Activated T-cell treated with anti-CD3 and anti-CD28 coated beads, Interleukin-2, amount 50 U/mL, for 48 hours (primary cell): ENCODE results near the gene JSRP1.

Experiments used
- DNase-seq, 2 experiments: peaks; one replicate each; pipeline ENCODE4 v3.0.0-alpha.2; 2020

Gene JSRP1, protein sequence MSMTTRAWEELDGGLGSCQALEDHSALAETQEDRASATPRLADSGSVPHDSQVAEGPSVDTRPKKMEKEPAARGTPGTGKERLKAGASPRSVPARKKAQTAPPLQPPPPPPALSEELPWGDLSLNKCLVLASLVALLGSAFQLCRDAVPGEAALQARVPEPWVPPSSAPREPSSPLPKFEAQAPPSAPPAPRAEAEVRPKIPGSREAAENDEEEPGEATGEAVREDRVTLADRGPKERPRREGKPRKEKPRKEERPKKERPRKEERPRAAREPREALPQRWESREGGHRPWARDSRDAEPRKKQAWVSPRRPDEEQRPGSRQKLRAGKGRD

DNA sequence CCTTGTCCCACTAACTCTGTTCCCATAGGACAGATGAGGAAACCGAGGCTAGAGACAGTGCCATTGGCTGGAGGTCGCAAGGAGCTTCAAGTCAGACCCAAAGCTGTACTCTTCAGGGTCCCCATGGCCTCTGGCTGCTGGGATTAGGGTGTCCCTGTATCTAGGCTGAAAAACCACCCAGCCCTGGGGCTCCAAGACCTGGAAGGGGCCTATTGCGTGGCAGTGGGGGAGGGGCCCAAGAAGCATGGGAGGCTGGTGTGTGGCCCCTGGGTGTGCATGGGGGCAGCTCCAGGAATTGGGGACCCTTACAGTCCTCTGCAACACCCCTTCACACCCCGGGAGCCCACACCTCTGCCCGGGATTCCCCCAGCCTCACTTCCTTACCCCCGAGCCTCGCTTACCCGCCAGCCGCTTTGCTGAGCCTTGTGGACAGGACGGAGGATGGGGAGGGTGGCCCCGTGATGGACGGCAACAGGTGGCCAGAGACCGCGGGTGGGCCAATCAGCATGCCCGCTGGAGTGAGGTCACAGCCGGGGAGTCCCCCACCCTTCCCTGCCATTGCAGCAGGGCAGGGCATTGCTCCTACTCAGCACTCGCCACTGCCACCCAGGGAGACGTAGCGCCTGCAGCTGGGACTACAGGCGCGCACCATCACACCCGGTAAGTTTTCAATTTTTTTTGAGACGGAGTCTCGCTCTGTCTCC, at the start of gene JSRP1:
TSS of gene JSRP1 (minus strand) at position 436 of the 704 bp plus-strand sequence. CDS start 1,103 bp downstream, outside the sequence.
- DNase-seq, result no peak

DNA sequence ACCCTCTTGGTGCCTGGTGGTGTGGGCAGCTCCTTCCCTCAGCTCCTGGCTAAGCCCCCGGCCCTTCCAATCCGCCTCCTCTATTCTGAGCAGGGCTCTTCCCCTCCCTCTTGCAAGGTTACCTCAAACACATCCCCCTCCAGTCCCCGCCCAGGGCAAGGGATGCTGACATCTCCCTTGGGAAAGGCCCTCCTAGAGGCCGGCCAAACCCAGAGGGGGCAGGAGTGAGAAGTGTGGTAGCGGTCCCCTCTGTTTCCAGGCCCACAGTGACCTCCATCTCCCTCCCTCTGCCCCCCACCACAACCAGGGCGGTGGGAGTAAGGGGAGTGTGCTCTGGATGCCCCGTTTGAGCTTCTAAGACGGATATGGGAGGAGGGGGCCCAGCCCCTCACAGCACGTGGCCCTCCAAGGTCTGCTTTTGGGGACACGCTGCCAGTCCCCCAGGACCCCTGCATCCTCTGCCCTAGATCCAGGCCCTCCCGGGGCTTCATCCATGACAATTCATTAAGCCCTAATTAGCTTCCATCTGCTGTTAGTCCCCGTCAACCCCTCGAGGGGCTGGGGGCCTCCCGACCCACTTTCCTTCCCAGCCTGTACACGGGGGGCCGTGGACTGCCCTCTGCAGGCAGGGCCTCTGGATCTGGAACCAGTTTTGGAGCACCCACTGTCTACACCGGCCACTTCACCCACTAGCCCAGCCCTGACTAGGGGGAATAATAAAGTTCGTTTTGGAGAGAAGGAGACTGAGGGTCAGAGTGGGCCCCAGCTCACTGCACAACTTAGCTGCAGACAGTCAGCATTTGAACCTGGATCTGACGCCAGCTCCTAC, 49.4 kb upstream of the JSRP1 start:
- no peak for DNase-seq

DNA sequence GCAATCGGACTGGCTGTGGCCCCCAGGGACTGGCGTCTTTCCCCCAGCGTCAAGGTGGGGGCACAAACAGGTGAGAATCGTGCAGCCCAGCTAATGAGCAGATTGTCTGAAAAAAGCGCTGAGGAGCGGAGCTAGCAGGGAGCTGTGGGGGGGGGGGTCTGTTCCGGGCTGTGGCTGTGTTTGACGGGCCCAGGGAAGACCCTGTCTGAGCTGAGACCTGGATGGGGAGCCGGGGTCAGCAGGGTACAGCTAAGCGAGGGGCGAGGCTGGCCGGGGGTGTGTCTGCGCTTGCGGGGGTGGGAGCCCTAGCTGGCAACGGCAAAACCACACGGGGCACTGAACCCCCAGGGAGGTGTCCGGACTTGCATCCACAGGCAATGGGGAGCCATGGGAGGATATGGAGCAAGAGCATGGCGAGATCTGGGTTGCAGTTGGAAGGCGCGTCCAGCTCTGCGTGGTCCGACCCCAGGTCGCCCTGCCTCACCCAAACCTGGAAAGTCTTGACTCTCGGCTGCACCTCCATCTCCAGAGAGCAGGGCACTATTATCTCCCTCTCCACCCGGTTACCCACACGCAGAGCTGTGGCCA, 47.1 kb upstream of the JSRP1 start:
- no peak for DNase-seq

DNA sequence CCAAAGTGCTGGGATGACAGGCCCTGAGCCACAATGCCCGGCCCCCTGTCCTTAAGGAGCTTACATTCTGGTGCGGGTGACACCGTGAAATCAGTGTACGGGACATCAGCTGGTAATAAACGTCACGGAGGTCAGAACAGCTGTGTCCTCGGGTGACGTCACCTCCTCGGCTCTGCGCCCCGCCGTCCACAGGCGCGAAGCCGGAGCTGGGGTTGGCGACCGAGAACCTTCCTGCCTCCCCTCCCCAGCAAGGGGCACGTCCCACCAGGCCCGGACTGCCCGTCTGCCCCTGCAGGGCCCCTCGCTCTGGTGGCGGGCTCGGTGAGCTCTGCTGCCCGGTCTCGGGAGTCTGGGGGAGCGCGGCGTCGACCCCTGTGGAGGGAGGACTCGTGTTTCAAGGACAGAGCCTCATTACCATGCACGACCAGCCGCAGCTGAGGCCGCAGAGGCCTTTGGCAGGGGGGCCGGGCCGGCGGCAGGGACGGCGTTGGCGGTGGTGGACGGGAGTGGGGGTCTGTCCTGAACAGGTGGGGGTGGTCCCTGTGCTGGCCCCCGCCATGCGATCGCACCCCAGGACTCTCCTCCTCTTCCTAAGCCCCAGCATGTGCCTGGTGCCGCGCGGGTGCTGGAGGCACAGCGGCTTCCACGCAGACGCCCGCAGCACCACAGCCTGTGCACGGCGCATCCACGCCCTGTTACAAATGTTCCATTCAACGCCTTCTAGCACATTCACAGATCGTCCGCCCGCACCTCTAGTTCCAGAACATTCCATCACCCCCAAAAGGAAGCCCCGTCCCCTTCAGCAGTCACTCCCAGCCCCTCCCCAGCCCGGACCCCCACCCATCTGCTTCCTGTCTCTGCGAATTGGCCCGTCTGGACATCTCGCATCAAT, 46.3 kb upstream of the JSRP1 start:
- DNase-seq, result no peak

DNA sequence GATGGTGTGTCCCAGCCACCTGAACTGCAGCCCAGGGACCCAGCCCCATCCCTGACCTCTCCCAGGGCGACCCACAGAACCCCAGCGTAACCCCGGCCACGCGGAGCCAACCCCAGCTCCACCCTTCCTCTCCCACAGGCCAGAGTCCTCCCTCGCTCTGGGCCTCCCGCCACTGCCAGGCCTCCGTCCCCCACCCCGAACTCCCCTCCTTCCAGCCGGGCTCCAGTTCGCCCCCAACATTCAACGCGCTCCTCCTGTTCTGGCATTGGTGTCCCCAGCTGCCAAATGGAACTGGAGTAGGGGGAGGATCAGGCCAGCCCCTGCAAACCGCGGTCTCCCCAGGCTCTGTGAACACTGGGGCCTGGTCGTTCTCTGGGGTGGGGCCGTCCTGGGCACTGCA, 44.3 kb upstream of the JSRP1 start:
- no peak for DNase-seq

DNA sequence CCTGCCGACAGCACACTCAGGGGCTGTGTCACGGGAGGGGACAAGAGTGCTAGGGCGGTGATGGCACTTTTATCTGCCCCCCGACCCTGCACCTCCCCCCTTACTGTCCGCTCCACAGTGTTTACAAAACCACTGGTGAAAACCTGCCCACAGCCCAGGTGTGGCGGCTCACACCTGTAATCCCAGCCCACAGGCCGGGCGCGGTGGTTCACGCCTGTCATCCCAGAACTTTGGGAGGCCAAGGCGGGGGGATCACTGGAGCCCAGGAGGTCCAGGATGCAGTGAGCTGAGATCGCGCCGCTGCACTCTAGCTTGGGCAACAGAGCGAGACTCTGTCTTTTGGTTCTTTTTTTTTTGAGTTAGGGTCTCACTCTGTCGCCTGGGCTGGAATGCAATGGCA, 39.9 kb upstream of the JSRP1 start:
- no peak for DNase-seq

DNA sequence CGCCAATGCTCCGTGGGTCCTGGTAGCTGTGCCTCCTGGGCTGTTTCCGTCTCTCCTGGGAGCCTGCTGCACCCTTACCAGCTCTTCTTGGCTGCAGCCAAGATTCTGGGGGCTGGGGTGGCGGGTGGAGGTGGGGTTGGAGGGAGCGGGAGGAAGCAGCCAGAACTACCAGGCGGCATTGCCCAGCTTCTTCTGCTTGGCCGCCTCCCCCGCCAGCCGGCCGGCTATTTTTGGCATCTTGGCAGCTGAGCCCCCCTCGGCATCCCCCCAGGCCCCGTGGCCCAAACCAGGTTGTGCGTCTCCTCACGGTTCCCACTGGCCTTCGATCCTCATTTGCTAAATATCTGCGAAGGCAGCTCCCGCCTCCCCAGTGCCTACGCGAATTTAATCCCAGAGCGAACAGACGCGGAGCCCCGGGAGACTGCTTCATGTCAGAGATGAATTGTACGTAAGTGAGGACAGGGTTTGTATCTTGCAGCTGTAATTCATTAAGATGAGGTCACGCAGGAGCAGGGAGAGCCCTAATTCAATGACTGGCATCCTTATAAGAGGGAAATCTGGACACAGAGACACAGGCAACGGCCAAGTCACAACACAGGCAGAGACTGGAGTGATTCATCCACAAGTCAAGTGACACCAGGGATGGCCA, 38.6 kb upstream of the JSRP1 start:
- DNase-seq, result no peak

DNA sequence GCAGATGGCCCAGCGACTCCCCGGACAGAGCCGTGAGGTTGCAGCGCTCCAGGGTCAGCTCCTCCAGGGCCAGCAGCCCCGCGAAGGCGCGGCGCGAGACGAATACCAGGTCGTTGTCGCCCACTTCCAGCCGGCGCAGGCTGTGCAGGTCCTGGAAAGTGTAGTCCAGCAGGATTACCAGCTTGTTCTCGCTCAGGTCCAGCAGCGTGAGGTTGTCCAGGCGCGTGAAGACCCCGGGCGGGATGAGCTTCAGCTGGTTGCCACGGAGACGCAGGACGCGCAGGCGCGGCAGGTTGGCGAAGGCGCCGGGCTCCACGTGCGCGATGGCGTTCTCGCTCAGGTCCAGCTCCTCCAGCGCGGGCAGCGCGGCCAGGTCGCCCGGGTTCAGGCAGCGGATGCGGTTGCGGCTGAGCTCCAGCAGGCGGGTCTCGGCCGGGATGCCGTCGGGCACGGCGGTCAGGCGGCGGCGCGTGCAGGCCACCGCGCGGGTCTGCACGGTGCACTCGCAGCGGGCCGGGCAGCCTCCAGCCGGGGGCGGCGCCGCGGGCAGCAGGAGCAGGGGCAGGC, 35.1 kb upstream of the JSRP1 start:
- no peak for DNase-seq

DNA sequence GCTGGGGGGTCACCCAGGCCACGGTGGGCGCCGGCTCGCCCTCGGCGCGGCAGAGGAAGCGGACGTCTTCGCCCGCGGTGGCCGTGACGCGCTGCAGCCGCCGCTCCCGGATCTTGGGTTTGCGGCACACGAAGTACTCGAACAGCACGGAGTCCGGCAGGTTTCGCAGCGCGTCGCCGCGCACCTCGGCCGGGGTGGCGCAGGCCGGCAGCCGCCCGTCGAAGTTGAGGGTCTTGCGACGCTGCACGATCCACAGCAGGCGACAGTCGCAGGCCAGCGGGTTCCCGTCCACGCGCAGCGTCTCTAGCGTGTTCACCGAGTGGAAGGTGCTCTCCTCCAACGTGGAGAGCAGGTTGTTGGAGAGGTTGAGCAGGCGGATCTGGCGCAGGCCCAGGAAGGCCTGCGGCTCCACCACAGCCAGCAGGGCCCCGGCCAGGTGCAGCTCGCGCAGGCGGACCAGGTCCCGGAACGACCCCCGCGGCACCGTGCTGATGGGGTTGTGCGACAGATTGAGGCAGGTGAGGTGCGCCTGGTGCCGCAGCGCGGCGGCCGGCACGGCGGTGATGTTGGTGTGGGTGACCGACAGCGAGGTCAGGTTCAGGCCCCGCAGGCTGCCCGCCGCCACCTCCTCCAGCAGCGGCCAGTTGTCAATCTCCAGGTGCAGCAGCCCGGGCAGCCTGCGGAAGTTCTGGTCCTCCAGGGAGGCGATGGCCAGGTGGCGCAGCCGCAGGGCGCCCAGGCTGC, 34.4 kb upstream of the JSRP1 start:
- peak in 1 of 2 experiments; percentile 43 for DNase-seq

DNA sequence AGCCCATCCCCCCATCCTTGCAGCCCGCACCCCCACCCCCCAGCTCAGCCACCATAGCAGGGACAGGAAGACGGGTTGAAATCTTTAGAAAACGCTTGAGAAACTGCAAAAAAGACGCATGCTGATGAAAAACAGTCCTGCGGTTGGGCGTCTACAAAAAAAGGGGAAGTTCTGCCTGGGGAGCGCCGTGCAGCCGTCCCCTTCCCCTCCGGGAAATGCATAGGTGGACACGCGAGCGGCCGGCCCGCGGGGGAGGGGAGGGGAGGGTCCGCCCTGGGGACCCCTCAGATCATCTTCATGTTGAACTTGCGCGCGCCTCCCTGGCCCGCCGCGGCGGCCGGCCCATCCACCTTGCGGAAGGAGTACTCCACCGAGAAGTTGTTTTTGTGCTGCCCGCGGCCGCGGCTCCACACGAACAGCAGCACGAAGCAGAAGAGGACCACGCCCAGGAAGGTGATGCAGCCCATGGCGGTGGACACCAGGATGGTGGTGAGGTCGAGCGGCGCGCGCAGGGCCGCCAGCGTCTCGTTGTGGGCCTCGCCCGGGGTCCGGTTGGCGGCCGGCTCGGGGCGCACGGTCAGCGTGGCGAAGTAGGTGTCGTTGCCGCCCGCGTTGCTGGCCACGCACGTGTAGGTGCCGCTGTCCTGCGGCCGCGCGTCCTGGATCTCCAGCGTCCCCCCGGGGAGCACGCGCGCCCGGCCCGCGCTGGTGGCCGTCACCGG, 33.7 kb upstream of the JSRP1 start:
- DNase-seq, result peak; percentile 64 to 65

DNA sequence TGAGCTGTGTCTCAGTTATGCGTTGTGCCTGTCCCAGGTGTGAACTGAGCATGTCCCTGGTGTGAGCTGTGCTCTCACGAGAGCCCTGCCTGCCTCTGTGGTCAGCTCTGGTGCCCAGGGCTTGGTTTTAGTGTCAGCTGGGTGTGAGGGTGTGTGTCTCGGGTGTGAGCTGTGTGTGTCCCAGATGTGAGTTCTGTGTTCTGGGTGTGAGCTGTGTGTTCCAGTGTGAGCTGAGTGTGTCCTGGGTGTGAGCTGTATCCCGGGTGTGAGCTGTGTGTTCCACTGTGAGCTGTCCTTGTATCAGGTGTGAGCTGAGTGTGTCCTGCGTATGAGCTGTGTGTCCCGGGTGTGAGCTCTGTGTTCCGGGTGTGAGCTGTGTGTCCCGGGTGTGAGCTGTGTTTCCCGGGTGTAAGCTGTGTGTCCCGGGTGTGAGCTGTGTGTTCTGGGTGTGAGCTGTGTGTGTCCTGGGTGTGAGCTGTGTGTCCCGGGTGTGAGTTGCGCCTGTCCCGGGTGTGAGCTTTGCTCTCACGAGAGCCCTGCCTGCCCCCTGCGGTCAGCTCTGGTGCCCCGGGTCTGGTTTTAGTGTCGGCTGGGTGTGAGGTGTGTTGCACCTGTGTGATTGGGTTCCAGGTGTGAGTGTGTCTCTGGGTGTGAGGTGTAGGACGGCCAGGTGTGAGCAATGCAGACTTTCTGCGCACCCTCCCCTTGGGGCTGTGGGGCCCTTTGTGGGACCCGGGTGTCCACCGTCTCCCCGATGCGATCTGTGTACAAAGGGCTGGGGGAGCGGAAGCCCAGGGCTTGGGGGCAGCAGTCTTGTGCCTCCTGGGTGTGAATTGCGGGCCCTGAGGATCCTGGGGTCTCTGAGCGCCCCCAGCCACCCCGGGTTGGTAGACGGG, 32.8 kb upstream of the JSRP1 start:
- peak in 1 of 2 experiments; percentile 34 for DNase-seq

DNA sequence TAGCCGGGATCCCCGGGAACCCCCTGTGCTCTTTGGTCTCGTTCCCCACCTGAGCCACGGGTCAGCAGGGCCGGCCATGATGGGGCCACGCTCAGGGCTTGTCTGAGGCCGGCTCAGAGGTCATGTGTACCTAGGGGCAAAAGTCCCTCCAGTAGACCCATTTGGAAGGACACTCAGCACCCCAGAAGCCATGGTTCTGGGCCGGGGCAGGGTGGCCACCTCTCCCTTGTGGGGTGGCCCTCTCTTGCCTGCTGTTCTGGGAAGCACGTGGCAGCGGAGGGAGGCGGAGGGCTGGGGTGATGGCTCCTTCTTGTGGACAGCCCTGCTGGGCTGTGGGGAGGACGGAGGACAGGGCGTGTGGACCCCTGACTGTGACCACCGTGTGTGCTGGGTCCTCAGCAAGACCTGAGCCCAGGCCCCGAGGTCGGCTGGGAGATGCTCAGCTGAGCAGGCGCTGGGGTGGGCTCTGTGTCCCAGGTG, 32.2 kb upstream of the JSRP1 start:
- no peak for DNase-seq

DNA sequence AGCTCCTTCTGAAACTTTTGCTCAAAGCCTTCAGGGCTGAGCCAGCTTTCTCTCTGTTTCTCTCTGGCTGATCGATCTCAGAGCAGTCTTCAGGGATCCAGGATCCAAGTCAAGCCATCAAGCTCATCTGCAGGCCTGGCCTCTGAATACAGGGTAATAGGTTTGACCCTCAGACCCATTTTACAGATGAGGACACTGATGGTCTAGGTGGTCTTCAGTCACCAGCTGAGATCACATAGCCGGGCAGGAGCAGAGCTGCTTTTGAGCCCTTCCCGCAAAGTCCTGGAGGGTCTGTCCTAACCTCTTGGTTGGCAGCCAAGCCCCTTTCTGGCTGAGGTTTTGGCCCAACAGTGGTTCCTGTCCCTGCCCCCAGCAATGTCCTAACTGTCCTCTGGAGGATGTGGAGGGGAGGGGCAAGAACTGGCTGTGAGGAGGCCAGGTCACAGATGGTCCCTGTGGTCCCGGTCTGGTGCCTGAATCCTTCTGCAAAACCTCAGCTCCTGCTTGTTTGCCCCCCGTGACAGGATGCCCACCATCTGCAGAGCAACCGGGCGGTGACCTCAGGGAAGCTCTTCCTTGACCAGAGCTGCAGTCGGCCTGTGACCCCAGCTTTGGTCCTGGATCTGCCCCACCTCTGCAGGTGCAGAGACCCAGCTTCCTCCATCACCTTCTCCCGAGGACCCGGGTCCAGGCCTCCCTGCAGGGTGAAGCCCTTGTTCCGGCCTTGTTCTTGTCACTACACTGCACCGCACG, 31.5 kb upstream of the JSRP1 start:
- no peak for DNase-seq

DNA sequence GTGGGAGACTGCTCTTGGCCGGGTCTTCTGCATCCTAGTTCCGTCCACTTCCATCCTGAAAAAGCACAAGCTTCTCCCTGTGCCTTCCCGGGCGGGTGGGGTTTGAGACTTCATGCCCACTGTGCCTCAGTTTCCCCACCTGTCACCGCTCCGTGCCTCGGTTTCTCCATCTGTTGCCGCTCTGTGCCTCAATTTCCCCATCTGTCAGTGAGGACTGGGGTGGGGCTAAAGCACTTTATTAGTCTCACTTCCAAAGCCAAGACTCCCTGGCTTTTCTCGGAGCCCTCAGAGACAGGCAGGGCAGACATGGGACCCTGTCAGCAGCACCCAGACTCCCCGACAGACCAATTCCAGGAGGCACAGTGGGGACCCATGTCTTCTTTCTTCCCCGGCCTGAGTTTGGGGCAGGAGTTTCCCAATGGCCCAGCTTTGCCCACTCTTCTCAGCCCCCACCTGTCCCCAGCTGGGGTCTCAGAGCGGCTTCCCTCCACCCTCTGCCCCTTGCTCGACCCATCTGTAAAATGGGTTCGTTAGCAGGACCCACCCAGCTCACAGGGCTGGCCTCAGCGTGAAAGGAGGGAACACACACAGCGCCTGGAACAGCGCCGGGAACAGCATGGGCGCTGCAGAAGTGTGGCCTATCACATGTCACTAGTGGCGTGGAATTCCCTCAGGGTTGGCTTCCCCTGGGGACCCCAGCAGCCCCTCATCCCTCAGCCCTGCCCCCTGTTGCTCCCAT, 30.4 kb upstream of the JSRP1 start:
- DNase-seq, result no peak

DNA sequence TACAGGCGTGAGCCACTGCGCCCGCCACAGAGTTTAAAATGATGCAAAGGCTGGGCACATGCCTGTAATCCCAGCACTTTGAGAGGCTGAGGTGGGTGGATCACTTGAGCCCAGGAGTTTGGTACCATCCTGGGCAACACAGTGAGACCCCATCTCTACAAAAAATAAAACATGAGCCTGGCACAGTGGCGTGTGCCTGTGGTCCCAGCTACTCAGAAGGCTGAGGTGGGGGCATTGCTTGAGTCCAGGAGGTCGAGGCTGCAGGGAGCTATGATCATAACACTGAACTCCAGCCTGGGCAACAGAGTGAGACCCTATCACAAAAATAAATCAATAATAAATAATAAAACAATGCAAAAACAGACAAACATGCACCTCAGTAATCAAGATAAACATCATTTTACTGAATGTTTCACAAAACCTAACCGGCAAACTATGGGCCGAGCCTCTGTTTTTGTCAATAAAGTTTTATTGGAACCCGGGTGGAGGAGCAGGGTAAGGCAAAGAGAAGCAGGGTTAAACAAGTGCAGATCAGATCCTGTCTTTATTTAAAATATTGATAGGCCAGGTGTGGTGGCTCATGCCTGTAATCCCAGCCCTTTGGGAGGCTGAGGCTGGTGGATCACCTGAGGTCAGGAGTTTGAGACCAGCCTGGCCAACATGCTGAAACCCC, 27.8 kb upstream of the JSRP1 start:
- no peak for DNase-seq

DNA sequence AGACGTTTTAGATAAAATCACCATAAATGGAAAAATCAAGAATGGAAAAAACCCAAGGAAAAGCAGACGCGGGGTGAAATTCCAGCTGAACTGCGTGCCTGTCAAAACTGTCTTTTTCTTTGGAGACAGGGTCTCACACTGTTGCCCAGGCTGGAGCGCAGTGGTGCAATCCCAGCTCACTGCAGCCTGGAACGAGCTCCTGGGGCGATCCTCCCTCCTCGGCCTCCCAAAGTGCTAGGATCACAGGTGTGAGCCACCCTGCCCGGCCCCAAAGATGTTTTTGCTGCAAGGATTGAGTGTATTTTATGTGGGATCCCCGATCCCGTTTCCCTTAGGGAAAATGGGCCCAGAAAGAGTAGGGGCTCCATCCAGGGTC, 26.6 kb upstream of the JSRP1 start:
- no peak for DNase-seq
